ENCODE results near the gene PCGF2. TPM values are rescaled to one million over a fixed set of nuclear protein-coding genes. Genes with fewer than 3 reads are reported as not detected.

Gene PCGF2
- total RNA-seq, 2 donors from 2014 or later: 101 to 106 TPM

GRCh38 chr17:38702916-38703741, 45.0 kb downstream of the PCGF2 start:
- peak overlapping the region; percentile 45 for H3K9ac ChIP-seq (ENCODE audit: extremely low read depth, low read length, poor library complexity, severe bottlenecking)
- no peaks in the 10 kb centered on the region for H3K9me3 ChIP-seq (ENCODE audit: control insufficient read depth, low read length)
- Mint-ChIP-seq H3K4me1 (peaks cover 40% of the 10 kb centered on the region), H3K4me3 (peak overlapping the region; percentile 83), H3K9me3 (no peaks in the 10 kb centered on the region), H3K36me3 (ENCODE audit: low read depth) (peaks cover 10% of the 10 kb centered on the region), H3K27me3 (ENCODE audit: insufficient read depth) (peaks cover 58% of the 10 kb centered on the region), H3K27ac (peak overlapping the region; percentile 84)
- H3K27me3 ChIP-seq (ENCODE audit: control insufficient read depth, insufficient read depth, low read length, poor library complexity, severe bottlenecking): peaks cover 16% of the 10 kb centered on the region
- no peak for TF ChIP-seq CTCF (conservative IDR thresholded peaks at IDR 0.05)
- H3K36me3 ChIP-seq (ENCODE audit: control insufficient read depth, insufficient read depth, low read length): peaks cover 12% of the 10 kb centered on the region
- no peaks in the 10 kb centered on the region for H3K4me1 ChIP-seq (ENCODE audit: control insufficient read depth, insufficient read depth, low read length)
- DNase-seq: no peak
- peak overlapping the region; percentile 95 for H3K4me3 ChIP-seq (ENCODE audit: low read length)
- 3 to 5% methylated on average over 32 to 55 of the region's 55 CpGs for WGBS, 2 experiments (ENCODE audit: insufficient coverage in 1 of 2, insufficient read length in 1 of 2)
- H3K27ac ChIP-seq (ENCODE audit: low read depth, low read length): no peak overlapping the region

- H3K27me3 ChIP-seq (ENCODE audit: control insufficient read depth, insufficient read depth, low read length, poor library complexity, severe bottlenecking): peaks cover 16% of the 10 kb centered on the region
- no peaks in the 10 kb centered on the region for H3K4me1 ChIP-seq (ENCODE audit: control insufficient read depth, insufficient read depth, low read length)
- H3K36me3 ChIP-seq (ENCODE audit: control insufficient read depth, insufficient read depth, low read length): peaks cover 4% of the 10 kb centered on the region
- Mint-ChIP-seq H3K36me3 (ENCODE audit: low read depth) (peaks cover 2% of the 10 kb centered on the region), H3K27ac (peak overlapping the region; percentile 84), H3K27me3 (ENCODE audit: insufficient read depth) (peaks cover 64% of the 10 kb centered on the region), H3K4me1 (peaks cover 34% of the 10 kb centered on the region), H3K4me3 (peak overlapping the region; percentile 83), H3K9me3 (no peaks in the 10 kb centered on the region)
- no peaks in the 10 kb centered on the region for H3K9me3 ChIP-seq (ENCODE audit: control insufficient read depth, low read length)
- peak overlapping the region; percentile 95 for H3K4me3 ChIP-seq (ENCODE audit: low read length)
- peak; percentile 95 for DNase-seq
- H3K9ac ChIP-seq (ENCODE audit: extremely low read depth, low read length, poor library complexity, severe bottlenecking): peak overlapping the region; percentile 51
- WGBS, 2 experiments (ENCODE audit: insufficient coverage in 1 of 2, insufficient read length in 1 of 2): 0 to 1% methylated on average over 47 to 81 of the region's 81 CpGs
- no peak overlapping the region for H3K27ac ChIP-seq (ENCODE audit: low read depth, low read length)
- TF ChIP-seq CTCF (conservative IDR thresholded peaks at IDR 0.05): no peak
Observed at GRCh38 chr17:38702166-38702915, 45.8 kb downstream of the PCGF2 start.

DNA sequence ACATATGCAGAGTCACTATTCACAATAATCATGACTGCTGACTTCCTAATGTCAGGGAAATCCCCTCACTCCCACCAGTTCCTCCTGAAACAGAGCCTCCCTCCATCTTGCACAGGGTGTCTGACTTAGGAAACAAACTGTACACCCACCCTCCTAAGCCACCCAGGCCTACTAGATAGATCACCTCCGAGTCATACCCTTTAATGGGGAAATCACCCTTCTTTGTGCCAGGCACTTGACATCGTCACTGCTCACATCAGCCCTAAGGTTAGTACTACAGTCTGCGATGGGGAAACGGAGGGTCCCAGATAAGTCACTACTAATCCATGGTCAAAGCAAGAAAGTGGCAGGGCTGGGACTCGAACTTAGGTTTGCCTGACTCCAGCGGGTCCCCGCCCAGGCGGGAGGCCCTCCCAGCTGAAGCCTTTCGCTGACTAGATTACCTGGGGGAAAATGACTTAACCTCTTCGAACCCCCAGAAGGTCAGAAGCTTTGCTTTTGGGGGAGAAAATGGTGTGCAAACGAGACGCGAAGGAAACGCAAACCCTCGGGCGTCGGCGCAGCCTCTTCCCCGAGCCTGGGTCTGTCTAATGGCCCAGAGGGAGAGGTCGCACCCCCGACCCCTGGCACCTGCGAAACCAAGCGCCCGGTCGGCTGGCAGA, 46.5 kb downstream of the PCGF2 start:
- peak overlapping the region; percentile 51 for H3K9ac ChIP-seq (ENCODE audit: extremely low read depth, low read length, poor library complexity, severe bottlenecking)
- Mint-ChIP-seq H3K9me3 (no peaks in the 10 kb centered on the region), H3K4me1 (peaks cover 27% of the 10 kb centered on the region), H3K4me3 (peak overlapping the region; percentile 83), H3K27ac (peak overlapping the region; percentile 61), H3K36me3 (ENCODE audit: low read depth) (no peaks in the 10 kb centered on the region), H3K27me3 (ENCODE audit: insufficient read depth) (peaks cover 69% of the 10 kb centered on the region)
- WGBS, 2 experiments (ENCODE audit: insufficient coverage in 1 of 2, insufficient read length in 1 of 2): 17 to 32% methylated on average over 11 to 25 of the region's 25 CpGs
- no peaks in the 10 kb centered on the region for H3K9me3 ChIP-seq (ENCODE audit: control insufficient read depth, low read length)
- no peak overlapping the region for H3K27ac ChIP-seq (ENCODE audit: low read depth, low read length)
- H3K27me3 ChIP-seq (ENCODE audit: control insufficient read depth, insufficient read depth, low read length, poor library complexity, severe bottlenecking): peaks cover 16% of the 10 kb centered on the region
- no peaks in the 10 kb centered on the region for H3K36me3 ChIP-seq (ENCODE audit: control insufficient read depth, insufficient read depth, low read length)
- DNase-seq: no peak
- peak overlapping the region; percentile 95 for H3K4me3 ChIP-seq (ENCODE audit: low read length)
- no peaks in the 10 kb centered on the region for H3K4me1 ChIP-seq (ENCODE audit: control insufficient read depth, insufficient read depth, low read length)
- no peak for TF ChIP-seq CTCF (conservative IDR thresholded peaks at IDR 0.05)

All from endodermal cell (in vitro differentiated cells).